Central memory CD4-positive, alpha-beta T cell (primary cell): ENCODE measurements around the gene KCNMA1.

Experiments used
- DNase-seq: peaks from one replicate; pipeline ENCODE4 v3.0.0; 2022

The KCNMA1 gene

DNA sequence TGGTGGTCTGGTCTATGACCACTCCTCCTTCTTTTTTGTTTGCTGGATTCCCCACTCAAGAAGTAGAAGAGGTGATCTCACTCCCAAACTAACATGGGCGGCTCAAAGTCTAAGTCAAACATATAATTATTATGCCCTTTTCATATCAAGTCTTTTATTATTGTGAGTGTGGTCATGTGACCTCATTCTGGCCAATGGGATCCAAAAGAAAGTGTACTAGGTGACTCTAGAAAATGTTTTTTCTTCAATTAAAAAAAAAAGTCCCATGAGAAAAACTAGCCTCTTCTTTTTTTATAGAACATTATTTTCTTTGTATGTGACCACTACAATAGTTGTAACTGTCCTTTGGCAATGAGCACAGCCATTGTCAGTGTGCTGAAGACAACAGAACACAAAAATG is 772.7 kb downstream of the KCNMA1 start:
- no peak for DNase-seq

GRCh38 chr10:76858721-76859120 is 778.9 kb downstream of the KCNMA1 start:
- no peak for DNase-seq

DNA sequence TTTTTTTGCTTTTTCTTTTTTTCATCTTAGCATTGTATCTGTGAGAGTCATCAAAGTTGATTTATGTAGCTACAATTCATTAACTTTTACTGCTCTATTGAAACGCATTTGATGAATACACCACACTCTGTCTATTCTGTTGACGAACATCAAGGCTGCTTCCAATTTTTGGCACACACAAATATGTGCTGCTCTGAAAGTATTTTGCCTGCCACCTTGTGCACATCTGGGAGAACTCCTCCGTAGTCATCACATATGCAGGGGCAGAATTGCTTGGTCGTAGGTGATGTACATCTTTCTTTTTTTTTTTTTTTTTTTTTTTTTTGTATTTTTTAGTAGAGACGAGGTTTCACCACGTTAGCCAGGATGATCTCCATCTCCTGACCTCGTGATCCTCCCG is 796.8 kb downstream of the KCNMA1 start:
- DNase-seq = no peak

GRCh38 chr10:76839276-76839675 is 798.3 kb downstream of the KCNMA1 start:
- no peak for DNase-seq

GRCh38 chr10:76830218-76830617 is 807.4 kb downstream of the KCNMA1 start:
- no peak for DNase-seq

- DNase-seq = no peak
Observed at GRCh38 chr10:76829724-76830123, 807.9 kb downstream of the KCNMA1 start.
